ENCODE data around the gene NLRP9. TPM values are rescaled to one million over a fixed set of nuclear protein-coding genes. Genes with fewer than 3 reads are reported as not detected.

NLRP9 gene
- total and polyA plus RNA-seq, 2 of the 8 experiments (the other 6 are each of a cell fraction or from before 2014, with no cell fraction given) = not detected

- TF ChIP-seq EGR1 (IDR thresholded peaks at IDR 0.05; ENCODE audit: borderline replicate concordance, low read depth, low read length) (no peak), TCF12 (IDR thresholded peaks at IDR 0.05; ENCODE audit: low read depth, low read length) (no peak), HDAC6 (IDR thresholded peaks at IDR 0.05; ENCODE audit: low read depth, low read length) (no peak), CEBPB (IDR thresholded peaks at IDR 0.05; ENCODE audit: low read depth, low read length) (no peak), KDM1A (IDR thresholded peaks at IDR 0.05; ENCODE audit: borderline replicate concordance, low read length) (no peak), SP4 (IDR thresholded peaks at IDR 0.05; ENCODE audit: low read length) (no peak), TAF1 (IDR thresholded peaks at IDR 0.05; ENCODE audit: low read depth, low read length) (no peak)
- TF ChIP-seq, protein P1, sequence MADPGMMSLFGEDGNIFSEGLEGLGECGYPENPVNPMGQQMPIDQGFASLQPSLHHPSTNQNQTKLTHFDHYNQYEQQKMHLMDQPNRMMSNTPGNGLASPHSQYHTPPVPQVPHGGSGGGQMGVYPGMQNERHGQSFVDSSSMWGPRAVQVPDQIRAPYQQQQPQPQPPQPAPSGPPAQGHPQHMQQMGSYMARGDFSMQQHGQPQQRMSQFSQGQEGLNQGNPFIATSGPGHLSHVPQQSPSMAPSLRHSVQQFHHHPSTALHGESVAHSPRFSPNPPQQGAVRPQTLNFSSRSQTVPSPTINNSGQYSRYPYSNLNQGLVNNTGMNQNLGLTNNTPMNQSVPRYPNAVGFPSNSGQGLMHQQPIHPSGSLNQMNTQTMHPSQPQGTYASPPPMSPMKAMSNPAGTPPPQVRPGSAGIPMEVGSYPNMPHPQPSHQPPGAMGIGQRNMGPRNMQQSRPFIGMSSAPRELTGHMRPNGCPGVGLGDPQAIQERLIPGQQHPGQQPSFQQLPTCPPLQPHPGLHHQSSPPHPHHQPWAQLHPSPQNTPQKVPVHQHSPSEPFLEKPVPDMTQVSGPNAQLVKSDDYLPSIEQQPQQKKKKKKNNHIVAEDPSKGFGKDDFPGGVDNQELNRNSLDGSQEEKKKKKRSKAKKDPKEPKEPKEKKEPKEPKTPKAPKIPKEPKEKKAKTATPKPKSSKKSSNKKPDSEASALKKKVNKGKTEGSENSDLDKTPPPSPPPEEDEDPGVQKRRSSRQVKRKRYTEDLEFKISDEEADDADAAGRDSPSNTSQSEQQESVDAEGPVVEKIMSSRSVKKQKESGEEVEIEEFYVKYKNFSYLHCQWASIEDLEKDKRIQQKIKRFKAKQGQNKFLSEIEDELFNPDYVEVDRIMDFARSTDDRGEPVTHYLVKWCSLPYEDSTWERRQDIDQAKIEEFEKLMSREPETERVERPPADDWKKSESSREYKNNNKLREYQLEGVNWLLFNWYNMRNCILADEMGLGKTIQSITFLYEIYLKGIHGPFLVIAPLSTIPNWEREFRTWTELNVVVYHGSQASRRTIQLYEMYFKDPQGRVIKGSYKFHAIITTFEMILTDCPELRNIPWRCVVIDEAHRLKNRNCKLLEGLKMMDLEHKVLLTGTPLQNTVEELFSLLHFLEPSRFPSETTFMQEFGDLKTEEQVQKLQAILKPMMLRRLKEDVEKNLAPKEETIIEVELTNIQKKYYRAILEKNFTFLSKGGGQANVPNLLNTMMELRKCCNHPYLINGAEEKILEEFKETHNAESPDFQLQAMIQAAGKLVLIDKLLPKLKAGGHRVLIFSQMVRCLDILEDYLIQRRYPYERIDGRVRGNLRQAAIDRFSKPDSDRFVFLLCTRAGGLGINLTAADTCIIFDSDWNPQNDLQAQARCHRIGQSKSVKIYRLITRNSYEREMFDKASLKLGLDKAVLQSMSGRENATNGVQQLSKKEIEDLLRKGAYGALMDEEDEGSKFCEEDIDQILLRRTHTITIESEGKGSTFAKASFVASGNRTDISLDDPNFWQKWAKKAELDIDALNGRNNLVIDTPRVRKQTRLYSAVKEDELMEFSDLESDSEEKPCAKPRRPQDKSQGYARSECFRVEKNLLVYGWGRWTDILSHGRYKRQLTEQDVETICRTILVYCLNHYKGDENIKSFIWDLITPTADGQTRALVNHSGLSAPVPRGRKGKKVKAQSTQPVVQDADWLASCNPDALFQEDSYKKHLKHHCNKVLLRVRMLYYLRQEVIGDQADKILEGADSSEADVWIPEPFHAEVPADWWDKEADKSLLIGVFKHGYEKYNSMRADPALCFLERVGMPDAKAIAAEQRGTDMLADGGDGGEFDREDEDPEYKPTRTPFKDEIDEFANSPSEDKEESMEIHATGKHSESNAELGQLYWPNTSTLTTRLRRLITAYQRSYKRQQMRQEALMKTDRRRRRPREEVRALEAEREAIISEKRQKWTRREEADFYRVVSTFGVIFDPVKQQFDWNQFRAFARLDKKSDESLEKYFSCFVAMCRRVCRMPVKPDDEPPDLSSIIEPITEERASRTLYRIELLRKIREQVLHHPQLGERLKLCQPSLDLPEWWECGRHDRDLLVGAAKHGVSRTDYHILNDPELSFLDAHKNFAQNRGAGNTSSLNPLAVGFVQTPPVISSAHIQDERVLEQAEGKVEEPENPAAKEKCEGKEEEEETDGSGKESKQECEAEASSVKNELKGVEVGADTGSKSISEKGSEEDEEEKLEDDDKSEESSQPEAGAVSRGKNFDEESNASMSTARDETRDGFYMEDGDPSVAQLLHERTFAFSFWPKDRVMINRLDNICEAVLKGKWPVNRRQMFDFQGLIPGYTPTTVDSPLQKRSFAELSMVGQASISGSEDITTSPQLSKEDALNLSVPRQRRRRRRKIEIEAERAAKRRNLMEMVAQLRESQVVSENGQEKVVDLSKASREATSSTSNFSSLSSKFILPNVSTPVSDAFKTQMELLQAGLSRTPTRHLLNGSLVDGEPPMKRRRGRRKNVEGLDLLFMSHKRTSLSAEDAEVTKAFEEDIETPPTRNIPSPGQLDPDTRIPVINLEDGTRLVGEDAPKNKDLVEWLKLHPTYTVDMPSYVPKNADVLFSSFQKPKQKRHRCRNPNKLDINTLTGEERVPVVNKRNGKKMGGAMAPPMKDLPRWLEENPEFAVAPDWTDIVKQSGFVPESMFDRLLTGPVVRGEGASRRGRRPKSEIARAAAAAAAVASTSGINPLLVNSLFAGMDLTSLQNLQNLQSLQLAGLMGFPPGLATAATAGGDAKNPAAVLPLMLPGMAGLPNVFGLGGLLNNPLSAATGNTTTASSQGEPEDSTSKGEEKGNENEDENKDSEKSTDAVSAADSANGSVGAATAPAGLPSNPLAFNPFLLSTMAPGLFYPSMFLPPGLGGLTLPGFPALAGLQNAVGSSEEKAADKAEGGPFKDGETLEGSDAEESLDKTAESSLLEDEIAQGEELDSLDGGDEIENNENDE (IDR thresholded peaks at IDR 0.05; ENCODE audit: insufficient replicate concordance, low read length) = no peak
Observed at GRCh38 chr19:55681131-55682092, 56.8 kb downstream of the NLRP9 start (continued).

Data from H1 (cell line).